Urinary bladder (tissue), 4 donors: ENCODE data around the gene TRMT6. TPM values are rescaled to one million over a fixed set of nuclear protein-coding genes. Genes with fewer than 3 reads are reported as not detected.

Experiments
- DNase-seq: peaks from one replicate; pipeline ENCODE4 v3.0.0-alpha.2; 2015; ENCODE audit errors: extremely low spot score
- H3K27ac ChIP-seq: one replicate; pipeline ENCODE4 v1.5.1; 2013; ENCODE audit warnings: low read depth, mild to moderate bottlenecking, moderate library complexity
- H3K36me3 ChIP-seq: one replicate; pipeline ENCODE4 v1.6.1; 2013; ENCODE audit warnings: mild to moderate bottlenecking, moderate library complexity; ENCODE audit not compliant: insufficient read depth
- H3K4me1 ChIP-seq: one replicate; pipeline ENCODE4 v1.6.1; 2013; ENCODE audit warnings: mild to moderate bottlenecking, moderate library complexity; ENCODE audit not compliant: insufficient read depth
- H3K4me3 ChIP-seq: one replicate; pipeline ENCODE4 v1.5.1; 2013; ENCODE audit warnings: low read depth, low read length
- WGBS: extraction: QIAGEN DNeasy Blood & Tissue Kit; methylation state at CpG from one replicate; pipeline ENCODE4 v1.1.7; 2013; 5-methylcytosine and 5-hydroxymethylcytosine counted together
- polyA plus RNA-seq: library from polyadenylated mRNA; stranded (reverse); fragments of 200-250 nt; gene quantifications from one replicate; pipeline ENCODE4 v1.2.3, GENCODE V29; 2013
- total RNA-seq: library from RNA; depleted of rRNA; stranded (reverse); fragments of >200 nt; gene quantifications from one replicate; pipeline ENCODE4 v1.2.3, GENCODE V29; 2014
- donor health status: healthy with polysubstance abuse.
- donor health status: healthy.

Gene TRMT6, protein sequence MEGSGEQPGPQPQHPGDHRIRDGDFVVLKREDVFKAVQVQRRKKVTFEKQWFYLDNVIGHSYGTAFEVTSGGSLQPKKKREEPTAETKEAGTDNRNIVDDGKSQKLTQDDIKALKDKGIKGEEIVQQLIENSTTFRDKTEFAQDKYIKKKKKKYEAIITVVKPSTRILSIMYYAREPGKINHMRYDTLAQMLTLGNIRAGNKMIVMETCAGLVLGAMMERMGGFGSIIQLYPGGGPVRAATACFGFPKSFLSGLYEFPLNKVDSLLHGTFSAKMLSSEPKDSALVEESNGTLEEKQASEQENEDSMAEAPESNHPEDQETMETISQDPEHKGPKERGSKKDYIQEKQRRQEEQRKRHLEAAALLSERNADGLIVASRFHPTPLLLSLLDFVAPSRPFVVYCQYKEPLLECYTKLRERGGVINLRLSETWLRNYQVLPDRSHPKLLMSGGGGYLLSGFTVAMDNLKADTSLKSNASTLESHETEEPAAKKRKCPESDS
- 5.6 TPM for total RNA-seq
- 9.3 TPM for polyA plus RNA-seq

DNA sequence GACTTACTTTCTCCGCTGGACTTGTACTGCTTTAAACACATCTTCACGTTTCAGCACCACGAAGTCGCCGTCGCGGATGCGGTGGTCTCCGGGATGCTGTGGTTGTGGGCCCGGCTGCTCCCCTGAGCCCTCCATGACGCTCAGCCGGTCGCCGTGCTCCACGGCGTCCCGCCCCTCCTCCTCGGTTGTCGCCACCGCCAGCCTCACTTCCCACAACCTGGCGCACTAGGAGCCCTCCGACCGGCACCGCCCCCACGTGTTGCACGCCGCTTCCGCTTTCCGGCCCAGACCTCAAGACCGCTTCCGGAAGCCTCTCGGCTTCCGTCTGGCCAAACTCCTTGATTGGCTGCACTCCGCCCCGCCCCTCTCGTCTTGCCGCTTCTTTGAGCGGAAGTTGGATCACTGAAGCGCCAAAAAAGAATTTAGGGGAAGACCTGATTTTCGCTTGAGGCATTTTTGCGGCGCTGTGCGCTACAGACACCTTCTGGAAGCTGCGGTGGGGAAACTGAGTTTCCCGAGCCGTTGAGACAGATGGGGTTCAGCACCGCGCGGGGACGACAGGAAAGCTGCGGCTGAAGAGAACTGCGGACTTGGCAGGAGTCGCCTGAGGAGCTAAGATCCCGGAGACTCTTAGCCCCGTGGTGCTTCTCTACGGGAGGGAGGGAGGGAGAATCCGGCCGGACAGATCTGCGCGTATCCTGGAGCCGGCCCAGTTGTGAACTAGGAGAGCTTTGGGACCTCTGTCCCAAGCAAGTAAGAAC lies at the start of gene TRMT6, which contains the start of gene MCM8:
Gene TRMT6 (minus strand): TSS at position 263 of the 761 bp plus-strand sequence. CDS start 128 bp downstream, at position 135.
Gene MCM8 (plus strand): TSS at position 382 of the 761 bp plus-strand sequence. CDS start 1,364 bp downstream, outside the sequence.
- Histone ChIP-seq H3K36me3 (peaks cover 2% of the 10 kb centered on the region), H3K4me1 (no peaks in the 10 kb centered on the region), H3K4me3 (peak within 1 kb of the TSS; percentile 79), H3K27ac (no peak within 1 kb of the TSS)
- DNase-seq, result peak; percentile 89
- under 1% methylated on average over 61 of the region's 61 CpGs for WGBS

DNA sequence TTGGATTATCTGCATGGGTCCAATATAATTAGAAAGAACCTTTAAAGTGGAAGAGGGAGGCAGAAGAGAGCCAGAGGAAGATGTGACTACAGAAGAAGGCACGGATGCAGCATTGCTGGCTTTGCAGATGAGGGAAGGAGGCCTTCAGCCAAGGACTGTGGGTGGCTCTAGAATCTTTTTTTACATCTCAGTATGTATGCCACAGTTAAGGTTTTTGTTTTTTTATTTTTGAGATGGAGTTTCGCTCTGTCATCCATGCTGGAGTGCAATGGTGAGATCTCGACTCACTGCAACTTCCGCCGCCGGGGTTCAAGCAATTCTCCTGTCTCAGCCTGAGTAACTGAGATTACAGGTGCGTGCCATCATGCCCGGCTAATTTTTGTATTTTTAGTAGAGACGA lies 49.5 kb upstream of the TRMT6 start:
- WGBS, result 95% methylated on average over 9 of the region's 9 CpGs
- Histone ChIP-seq H3K36me3 (no peaks in the 10 kb centered on the region), H3K4me3 (no peak overlapping the region), H3K27ac (no peak overlapping the region), H3K4me1 (no peaks in the 10 kb centered on the region)
- no peak for DNase-seq

DNA sequence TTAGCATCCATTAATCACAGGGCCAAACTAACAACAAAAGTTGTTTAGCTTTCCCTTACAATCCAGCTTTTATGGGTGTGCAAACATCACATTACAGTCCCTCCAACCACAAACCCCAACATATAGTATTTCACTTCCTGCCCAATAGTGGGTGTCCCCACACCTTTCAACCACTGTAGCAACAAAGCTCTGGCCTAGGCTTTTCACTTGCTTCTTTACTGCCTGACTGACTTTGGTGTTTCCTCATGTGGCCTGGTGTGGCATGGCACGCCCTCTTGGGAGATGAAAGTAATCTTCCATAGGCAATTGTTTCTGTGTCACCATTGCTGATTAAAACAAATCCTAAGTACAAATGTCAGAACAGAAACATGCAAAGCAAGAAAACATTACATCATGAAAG lies 46.4 kb upstream of the TRMT6 start:
- Histone ChIP-seq H3K4me3 (no peak overlapping the region), H3K4me1 (no peaks in the 10 kb centered on the region), H3K27ac (no peak overlapping the region), H3K36me3 (no peaks in the 10 kb centered on the region)
- DNase-seq, result no peak
- WGBS, result 82% methylated on average over 1 of the region's 1 CpG

DNA sequence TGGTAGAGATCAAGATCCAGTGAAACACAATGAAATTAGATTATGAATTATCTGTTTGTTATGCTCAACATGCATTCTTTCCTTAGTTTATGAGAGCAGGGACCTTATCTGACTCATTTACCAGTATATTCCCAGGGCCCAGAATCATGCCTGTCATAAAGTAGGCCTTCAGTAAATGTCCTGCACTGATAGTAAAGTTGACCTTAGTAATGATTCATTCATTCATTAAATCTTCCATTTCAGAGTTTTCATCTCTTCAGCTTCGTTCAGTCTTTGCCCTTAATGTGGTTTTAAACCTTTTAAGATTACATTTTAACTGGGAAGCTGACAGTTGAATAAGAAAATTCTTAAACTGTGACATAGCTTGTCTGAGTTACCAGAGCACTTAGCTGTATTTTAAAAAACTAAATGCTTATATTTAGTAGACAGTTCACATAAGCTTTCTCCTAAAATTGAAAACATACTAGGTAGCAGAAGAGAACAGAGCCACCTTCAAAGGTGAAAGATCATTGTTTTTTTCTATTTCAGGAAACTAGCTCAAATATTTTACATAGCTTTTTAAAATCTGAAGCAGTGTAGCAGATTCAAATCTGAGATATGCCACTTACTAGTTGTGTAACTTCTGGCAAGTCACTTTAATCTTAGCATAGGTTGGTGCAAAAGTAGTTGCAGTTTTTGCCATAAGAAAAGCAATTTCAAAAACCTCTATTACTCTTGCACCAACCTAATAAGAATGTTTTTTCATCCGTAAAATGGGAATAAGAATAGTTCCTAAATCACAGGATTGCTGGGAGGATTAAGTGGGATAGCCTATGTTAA lies 41.5 kb upstream of the TRMT6 start:
- no peak for DNase-seq
- Histone ChIP-seq H3K4me3 (no peak overlapping the region), H3K27ac (no peak overlapping the region), H3K36me3 (no peaks in the 10 kb centered on the region), H3K4me1 (no peaks in the 10 kb centered on the region)
- WGBS, result 69% methylated on average over 2 of the region's 2 CpGs

DNA sequence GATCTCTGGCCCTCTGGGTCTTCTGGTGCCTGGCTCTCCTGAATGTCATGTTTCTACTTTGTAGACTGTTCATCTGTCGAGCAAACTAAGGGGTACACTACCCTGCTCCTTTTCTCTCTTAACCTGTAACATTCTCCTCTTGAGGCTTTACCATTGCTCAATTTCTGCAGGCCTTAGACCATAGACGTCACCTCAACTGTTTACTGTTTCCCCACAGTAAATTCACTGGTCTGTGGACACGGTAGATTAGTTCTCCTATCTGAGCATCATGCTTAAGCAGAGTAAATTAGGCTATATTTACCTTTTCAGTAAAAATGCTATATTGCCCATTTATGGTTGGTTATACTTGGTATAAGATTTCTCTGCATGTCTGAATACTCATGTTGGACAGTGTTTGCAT lies 40.6 kb upstream of the TRMT6 start:
- no peak for DNase-seq
- Histone ChIP-seq H3K27ac (no peak overlapping the region), H3K4me1 (no peaks in the 10 kb centered on the region), H3K4me3 (no peak overlapping the region), H3K36me3 (no peaks in the 10 kb centered on the region)
- 83% methylated on average over 3 of the region's 3 CpGs for WGBS

DNA sequence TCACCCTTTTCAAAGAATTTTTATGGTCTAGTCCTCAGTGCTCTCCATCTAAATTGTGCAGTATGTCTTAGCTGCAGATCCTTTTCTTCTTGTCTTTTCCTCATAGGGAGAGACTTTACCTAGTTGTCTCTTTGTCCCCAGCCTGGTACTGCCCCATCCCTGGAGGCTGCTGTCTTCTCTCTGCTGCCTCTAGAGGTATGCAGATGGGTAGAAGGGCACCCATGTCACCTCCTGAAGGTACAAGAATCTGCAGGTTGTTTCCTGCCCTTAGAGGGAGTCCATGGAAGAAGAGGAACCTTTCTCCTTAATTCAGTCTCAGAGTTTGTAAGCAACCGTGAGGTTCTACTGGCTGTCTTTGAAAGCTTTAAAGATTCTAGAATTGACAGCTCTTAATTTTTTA lies 39.2 kb upstream of the TRMT6 start:
- DNase-seq, result no peak
- Histone ChIP-seq H3K4me1 (no peaks in the 10 kb centered on the region), H3K27ac (no peak overlapping the region), H3K4me3 (no peak overlapping the region), H3K36me3 (no peaks in the 10 kb centered on the region)
- WGBS, result 90% methylated on average over 1 of the region's 1 CpG

DNA sequence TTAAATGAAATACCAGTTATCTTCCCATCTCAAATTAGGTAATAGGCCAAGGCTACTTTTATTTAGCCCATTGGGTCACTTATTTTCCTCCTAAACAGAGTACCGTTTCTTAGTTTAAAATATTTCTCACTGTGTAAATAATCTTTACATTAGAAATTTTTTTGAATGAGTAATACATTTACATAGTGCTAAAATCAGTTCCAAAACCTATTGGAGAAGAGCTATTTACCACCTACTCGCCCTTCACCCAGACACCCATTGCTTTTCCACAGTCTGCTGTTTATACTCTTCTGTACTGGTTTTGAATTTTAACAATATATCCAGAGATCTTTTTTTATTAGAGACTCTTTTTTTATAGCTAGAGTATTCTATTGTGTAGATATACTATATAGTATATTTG lies 37.0 kb upstream of the TRMT6 start:
- no peak for DNase-seq
- peak overlapping the region; percentile 38 for H3K27ac ChIP-seq
- no peaks in the 10 kb centered on the region for H3K36me3 ChIP-seq
- H3K4me3 ChIP-seq, result no peak overlapping the region
- 89% methylated on average over 2 of the region's 2 CpGs for WGBS
- no peaks in the 10 kb centered on the region for H3K4me1 ChIP-seq

DNA sequence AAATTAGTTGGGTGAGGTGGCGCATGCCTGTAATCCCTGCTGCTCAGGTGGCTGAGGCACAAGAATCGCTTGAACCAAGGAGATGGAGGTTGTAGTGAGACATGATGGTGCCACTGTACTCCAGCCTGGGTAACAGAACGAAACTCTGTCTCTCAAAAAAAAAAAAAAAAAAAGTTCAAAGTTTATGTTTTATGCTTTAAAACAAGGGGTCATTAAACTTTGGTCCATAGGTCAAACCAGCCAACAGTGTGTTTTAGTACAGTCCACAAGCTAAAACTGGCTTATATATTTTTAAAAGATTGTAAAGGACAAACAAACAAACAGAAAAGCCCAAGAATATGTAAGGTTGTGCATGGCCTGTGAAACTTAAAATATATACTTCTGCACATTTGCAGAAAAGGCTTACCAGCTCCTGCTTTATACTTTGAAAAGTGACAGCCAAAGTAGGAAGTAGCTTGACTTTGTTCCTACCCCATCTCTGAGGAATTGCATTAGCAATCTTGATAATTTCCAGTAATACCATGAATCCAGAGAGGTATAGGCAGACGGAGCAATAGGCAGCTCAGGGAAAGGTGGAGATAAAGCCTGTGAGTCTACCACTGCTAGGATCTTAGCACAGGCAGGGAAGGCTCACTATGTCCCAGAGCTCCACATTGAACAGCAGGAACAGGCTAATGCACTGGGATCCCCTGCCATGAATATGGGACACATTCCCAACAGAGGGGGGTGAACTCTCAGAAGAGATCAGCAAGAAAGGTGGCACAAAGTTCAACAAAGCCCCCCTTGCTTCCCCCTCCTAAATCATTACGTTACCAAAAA lies 30.6 kb upstream of the TRMT6 start:
- Histone ChIP-seq H3K4me3 (no peak overlapping the region), H3K27ac (no peak overlapping the region), H3K36me3 (no peaks in the 10 kb centered on the region), H3K4me1 (no peaks in the 10 kb centered on the region)
- 74% methylated on average over 5 of the region's 5 CpGs for WGBS
- no peak for DNase-seq

DNA sequence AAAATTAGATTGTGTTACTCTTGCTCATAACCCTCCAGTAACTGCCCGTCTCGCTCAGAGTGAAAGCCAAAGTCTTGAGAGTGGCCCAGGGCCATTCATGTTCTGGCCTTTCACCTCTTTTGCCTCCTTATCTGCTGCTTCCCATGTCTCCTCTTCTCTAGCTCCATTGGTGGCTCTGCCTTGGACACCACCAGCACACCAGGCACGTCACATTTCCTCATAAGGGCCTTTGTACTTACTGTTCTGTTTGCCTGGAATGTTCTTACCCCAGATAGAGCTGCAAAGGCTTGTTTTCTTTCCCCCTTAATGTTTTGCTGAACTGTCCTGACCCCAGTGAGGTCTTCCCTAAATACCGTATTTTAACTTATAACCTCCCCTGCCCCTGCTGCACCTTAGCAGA lies 29.5 kb upstream of the TRMT6 start:
- H3K27ac ChIP-seq, result no peak overlapping the region
- no peaks in the 10 kb centered on the region for H3K36me3 ChIP-seq
- WGBS, result 95% methylated on average over 4 of the region's 4 CpGs

DNA sequence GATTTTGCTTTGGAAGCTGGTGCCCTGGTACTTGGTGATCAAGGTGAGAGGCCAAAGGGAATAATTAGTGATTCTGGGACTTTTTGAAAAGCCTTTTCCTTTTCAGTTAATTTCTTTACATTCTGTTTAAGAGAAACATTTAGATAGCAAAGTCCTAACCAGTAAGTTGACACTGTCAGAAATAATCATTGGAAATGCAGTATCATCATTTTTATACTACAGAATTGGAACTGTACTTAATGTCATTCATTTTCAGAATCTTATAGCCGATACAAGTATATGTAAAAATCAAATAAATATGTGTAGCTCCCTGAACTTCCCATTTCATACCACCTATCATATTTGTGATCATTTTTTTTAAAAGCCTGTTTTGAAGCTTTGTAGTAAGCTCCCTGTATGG lies 27.6 kb upstream of the TRMT6 start:
- Histone ChIP-seq H3K4me3 (no peak overlapping the region), H3K27ac (no peak overlapping the region), H3K4me1 (no peaks in the 10 kb centered on the region), H3K36me3 (no peaks in the 10 kb centered on the region)
- no peak for DNase-seq
- 94% methylated on average over 1 of the region's 1 CpG for WGBS

More for the DNA sequence above, 29.5 kb upstream of the TRMT6 start:
- no peak for DNase-seq
- Histone ChIP-seq H3K4me1 (no peaks in the 10 kb centered on the region), H3K4me3 (no peak overlapping the region)

DNA sequence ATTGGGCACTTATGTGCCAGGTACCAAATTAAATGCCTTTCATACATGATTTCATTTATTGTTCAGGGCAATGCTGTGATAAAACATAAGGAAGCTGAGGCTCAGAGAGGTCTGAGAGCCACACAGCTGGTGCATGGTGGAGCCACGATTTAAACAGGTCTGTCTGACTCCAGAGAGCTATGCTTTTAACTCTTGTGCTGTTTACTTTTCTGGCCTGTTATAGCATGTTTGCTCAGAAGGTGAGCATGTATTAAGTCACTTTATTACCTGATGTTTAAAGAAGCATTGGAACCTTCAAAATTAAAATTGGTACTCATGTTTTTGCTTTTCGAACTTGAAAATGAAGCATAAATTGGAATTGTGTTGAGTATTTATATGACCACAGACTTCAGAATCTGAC lies 26.9 kb upstream of the TRMT6 start:
- Histone ChIP-seq H3K27ac (no peak overlapping the region), H3K4me1 (no peaks in the 10 kb centered on the region), H3K4me3 (no peak overlapping the region), H3K36me3 (no peaks in the 10 kb centered on the region)
- WGBS, result 89% methylated on average over 2 of the region's 2 CpGs
- DNase-seq, result peak; percentile 14

DNA sequence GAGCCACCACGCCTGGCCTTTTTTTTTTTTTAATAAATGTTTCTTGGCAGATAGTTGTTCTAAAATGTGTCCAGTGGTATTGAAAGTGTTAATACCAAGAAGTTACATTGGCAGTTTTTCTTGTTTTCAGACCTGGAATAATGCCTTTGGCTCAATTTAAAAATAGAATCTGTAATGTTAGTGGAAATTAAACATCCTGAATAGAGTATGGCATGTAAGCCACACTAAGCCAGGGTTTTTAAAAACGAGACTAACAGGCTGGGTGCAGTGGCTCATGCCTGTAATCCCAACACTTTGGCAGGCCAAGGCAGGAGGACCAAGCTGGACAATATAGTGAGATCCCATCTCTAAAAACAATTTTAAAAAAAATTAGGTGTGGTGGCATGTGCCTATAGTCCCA lies 25.4 kb upstream of the TRMT6 start:
- no peak for DNase-seq
- Histone ChIP-seq H3K4me3 (no peak overlapping the region), H3K36me3 (no peaks in the 10 kb centered on the region), H3K27ac (no peak overlapping the region), H3K4me1 (no peaks in the 10 kb centered on the region)
- 66% methylated on average over 2 of the region's 2 CpGs for whole genome bisulfite sequencing

DNA sequence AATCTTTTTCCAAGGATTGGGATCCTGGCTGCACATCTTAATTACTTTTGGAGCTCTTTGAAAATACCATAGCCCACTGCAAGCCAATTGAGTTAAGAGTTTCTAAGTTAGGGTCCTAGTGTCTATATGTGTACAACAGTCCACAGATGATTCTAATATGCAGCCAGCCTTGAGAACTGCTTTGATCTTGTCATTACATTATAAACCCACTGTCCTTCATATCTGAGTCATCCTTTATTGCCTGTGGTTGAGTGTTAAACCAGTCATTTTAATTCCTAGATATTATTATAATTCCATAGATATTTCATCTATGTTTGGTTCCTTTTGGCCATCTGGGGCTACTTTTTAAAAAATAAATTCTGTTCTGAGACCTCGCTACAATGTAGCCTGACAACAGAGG lies 24.2 kb upstream of the TRMT6 start:
- no peak for DNase-seq
- H3K36me3 ChIP-seq, result no peaks in the 10 kb centered on the region
- 98% methylated on average over 1 of the region's 1 CpG for WGBS
- H3K4me1 ChIP-seq, result no peaks in the 10 kb centered on the region
- H3K27ac ChIP-seq, result no peak overlapping the region
- H3K4me3 ChIP-seq, result no peak overlapping the region
